ENCODE results near the gene IL4R.

Gene IL4R

DNA sequence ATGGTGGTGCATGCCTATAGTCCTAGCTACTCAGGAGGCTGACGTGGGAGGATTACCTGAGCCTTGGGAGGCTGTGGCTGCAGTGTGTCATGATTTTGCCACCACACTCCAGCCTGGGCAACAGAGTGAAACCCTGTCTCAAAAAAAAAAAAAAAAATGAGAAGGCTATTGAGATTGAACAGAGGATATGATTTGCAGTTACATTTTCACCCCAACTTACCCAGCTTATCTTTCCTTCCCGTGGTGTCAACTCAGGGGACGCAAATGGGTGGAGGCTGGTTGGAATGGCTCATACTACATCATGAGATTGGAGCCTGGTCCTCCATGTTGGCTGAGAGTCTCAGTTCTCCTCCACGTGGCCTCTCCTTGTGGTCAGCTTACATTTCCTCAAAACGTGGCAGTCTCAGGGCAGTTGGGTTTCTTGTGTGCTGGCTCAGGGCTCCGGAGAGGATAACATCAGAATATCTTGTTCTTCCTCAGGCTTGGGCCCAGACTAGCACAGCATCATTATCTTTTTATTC is 28.0 kb upstream of the IL4R start:
- Histone ChIP-seq H3K4me2 (ENCODE audit: insufficient read depth, low read length, poor library complexity, severe bottlenecking) (no peak overlapping the region), H2BK120ac (ENCODE audit: low read depth, low read length) (no peak overlapping the region), H2BK12ac (ENCODE audit: low read length) (no peak overlapping the region), H3K23ac (ENCODE audit: low read depth, low read length, poor library complexity) (no peak overlapping the region), H2AFZ (ENCODE audit: low read length) (no peak overlapping the region), H3K79me1 (ENCODE audit: low read depth, low read length) (no peaks in the 10 kb centered on the region), H4K91ac (ENCODE audit: low read depth, low read length, poor library complexity) (no peak overlapping the region), H3K9ac (ENCODE audit: low read depth, low read length, poor library complexity) (no peak overlapping the region), H3K4me1 (ENCODE audit: control insufficient read depth in 2 of 2, insufficient read depth in 1 of 2, low read depth in 1 of 2, low read length in 2 of 2) (peaks cover 0 to 4% of the 10 kb centered on the region in 2 donors), H3K9me3 (replicated peaks in 1 of 2; ENCODE audit: control insufficient read depth in 2 of 2, insufficient read depth in 1 of 2, low read depth in 1 of 2, low read length in 2 of 2) (no peaks in the 10 kb centered on the region), H3K27me3 (ENCODE audit: control insufficient read depth in 3 of 3, insufficient read depth in 3 of 3, low read depth in 1 of 3, low read length in 3 of 3) (no peaks in the 10 kb centered on the region), H3K4me3 (ENCODE audit: low read length in 2 of 2) (no peak overlapping the region), H3K4ac (ENCODE audit: low read length) (no peak overlapping the region), H3K14ac (ENCODE audit: low read length) (no peak overlapping the region), H2BK15ac (ENCODE audit: low read length) (no peak overlapping the region), H3K36me3 (replicated peaks in 1 of 2; ENCODE audit: control insufficient read depth in 2 of 2, insufficient read depth in 2 of 2, low read length in 2 of 2) (no peaks in the 10 kb centered on the region), H3K18ac (ENCODE audit: low read length) (no peak overlapping the region), H3K27ac (replicated peaks; ENCODE audit: low read length) (no peak overlapping the region), H2BK5ac (ENCODE audit: low read length) (no peak overlapping the region), H4K8ac (ENCODE audit: low read depth, low read length) (no peak overlapping the region), H2AK5ac (ENCODE audit: low read depth, low read length) (no peak overlapping the region)
- no CpG with 5 or more reads among the region's 6 CpGs for WGBS, 2 donors (ENCODE audit: extremely low coverage in 2 of 2, insufficient read length in 2 of 2, insufficient replicate concordance in 1 of 2)
- no peak for DNase-seq (ENCODE audit: low spot score)

DNA sequence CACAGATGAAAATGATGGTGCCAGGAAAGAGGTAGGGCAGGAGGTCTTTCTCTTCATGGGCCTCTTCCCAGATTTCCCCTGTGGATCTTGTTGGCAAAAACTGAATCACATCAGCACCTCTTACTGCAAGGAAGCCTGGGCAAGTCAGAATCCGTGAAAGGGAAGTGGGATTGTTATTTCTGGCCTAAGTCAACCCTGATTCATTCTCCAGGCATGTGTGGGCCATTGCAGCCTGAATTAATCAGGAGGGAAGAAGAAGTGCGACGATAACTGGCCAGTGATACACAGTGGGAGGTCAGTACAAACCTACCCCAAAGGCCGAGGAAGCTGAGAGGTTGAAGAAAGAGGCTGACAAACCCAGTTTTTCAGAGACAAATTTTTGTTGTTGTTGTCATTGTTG is 27.3 kb upstream of the IL4R start:
- H2AK5ac ChIP-seq (ENCODE audit: low read depth, low read length): no peak overlapping the region
- H4K8ac ChIP-seq (ENCODE audit: low read depth, low read length): no peak overlapping the region
- H3K23ac ChIP-seq (ENCODE audit: low read depth, low read length, poor library complexity): no peak overlapping the region
- no peak overlapping the region for H3K18ac ChIP-seq (ENCODE audit: low read length)
- no peaks in the 10 kb centered on the region for H3K9me3 ChIP-seq (replicated peaks in 1 of 2; ENCODE audit: control insufficient read depth in 2 of 2, insufficient read depth in 1 of 2, low read depth in 1 of 2, low read length in 2 of 2)
- no peak overlapping the region for H2BK12ac ChIP-seq (ENCODE audit: low read length)
- peaks cover 0 to 1% (median 0%) of the 10 kb centered on the region in 3 experiments for H3K27me3 ChIP-seq (ENCODE audit: control insufficient read depth in 3 of 3, insufficient read depth in 3 of 3, low read depth in 1 of 3, low read length in 3 of 3)
- H3K4me2 ChIP-seq (ENCODE audit: insufficient read depth, low read length, poor library complexity, severe bottlenecking): no peak overlapping the region
- no peak overlapping the region for H3K4me3 ChIP-seq (ENCODE audit: low read length in 2 of 2)
- no peak for DNase-seq (ENCODE audit: low spot score)
- peaks cover 0 to 4% of the 10 kb centered on the region in 2 donors for H3K4me1 ChIP-seq (ENCODE audit: control insufficient read depth in 2 of 2, insufficient read depth in 1 of 2, low read depth in 1 of 2, low read length in 2 of 2)
- no peaks in the 10 kb centered on the region for H3K36me3 ChIP-seq (replicated peaks in 1 of 2; ENCODE audit: control insufficient read depth in 2 of 2, insufficient read depth in 2 of 2, low read length in 2 of 2)
- no peak overlapping the region for H3K9ac ChIP-seq (ENCODE audit: low read depth, low read length, poor library complexity)
- H2BK15ac ChIP-seq (ENCODE audit: low read length): no peak overlapping the region
- no peak overlapping the region for H3K4ac ChIP-seq (ENCODE audit: low read length)
- no peaks in the 10 kb centered on the region for H3K79me1 ChIP-seq (ENCODE audit: low read depth, low read length)
- no peak overlapping the region for H2BK5ac ChIP-seq (ENCODE audit: low read length)
- no peak overlapping the region for H3K14ac ChIP-seq (ENCODE audit: low read length)
- peak overlapping the region; percentile 24 for H2AFZ ChIP-seq (ENCODE audit: low read length)
- H4K91ac ChIP-seq (ENCODE audit: low read depth, low read length, poor library complexity): no peak overlapping the region
- WGBS, 2 donors (ENCODE audit: extremely low coverage in 2 of 2, insufficient read length in 2 of 2, insufficient replicate concordance in 1 of 2): no CpG with 5 or more reads among the region's 4 CpGs
- no peak overlapping the region for H3K27ac ChIP-seq (replicated peaks; ENCODE audit: low read length)
- no peak overlapping the region for H2BK120ac ChIP-seq (ENCODE audit: low read depth, low read length)

DNA sequence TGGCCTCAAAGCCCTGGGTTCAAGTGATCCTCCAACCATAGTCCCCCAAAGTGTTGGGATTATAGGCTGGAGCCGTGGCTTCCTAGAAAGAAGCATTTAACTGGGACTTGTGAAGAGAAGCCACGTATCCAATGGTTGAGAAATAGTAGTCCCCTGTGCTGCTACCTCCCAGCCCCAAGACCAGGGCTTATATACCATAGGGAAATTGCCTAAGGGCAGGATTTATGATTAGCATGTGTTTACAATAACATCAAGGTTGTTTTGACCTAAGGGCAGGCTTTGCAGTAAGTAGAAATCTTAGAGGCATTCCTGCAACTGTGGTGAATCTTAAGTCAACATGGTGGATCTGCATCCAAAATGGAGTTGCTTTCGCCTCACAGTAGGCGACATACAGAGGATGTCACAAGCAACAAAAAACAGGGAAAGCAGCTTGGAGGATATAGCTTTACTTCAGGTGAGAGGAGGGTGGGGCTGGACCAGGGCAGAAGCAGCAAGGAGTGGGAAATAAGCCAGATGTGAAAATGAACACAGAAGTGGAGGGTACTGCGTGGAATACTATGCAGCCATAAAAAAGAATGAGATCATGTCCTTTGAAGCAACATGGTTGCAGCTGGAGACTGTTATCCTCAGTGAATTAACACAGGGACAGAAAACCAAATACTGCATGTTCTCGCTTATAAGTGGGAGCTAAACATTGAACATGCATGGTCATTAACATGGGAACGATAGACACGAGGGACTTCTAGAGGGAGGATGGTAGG is 26.5 kb upstream of the IL4R start:
- Histone ChIP-seq H3K79me1 (ENCODE audit: low read depth, low read length) (no peaks in the 10 kb centered on the region), H2BK5ac (ENCODE audit: low read length) (no peak overlapping the region), H3K18ac (ENCODE audit: low read length) (no peak overlapping the region), H3K4me3 (ENCODE audit: low read length in 2 of 2) (no peak overlapping the region), H3K9me3 (replicated peaks in 1 of 2; ENCODE audit: control insufficient read depth in 2 of 2, insufficient read depth in 1 of 2, low read depth in 1 of 2, low read length in 2 of 2) (no peaks in the 10 kb centered on the region), H3K4ac (ENCODE audit: low read length) (no peak overlapping the region), H3K14ac (ENCODE audit: low read length) (no peak overlapping the region), H3K36me3 (replicated peaks in 1 of 2; ENCODE audit: control insufficient read depth in 2 of 2, insufficient read depth in 2 of 2, low read length in 2 of 2) (no peaks in the 10 kb centered on the region), H2BK15ac (ENCODE audit: low read length) (no peak overlapping the region), H3K27ac (replicated peaks; ENCODE audit: low read length) (no peak overlapping the region), H2AK5ac (ENCODE audit: low read depth, low read length) (no peak overlapping the region), H3K4me2 (ENCODE audit: insufficient read depth, low read length, poor library complexity, severe bottlenecking) (no peak overlapping the region), H3K23ac (ENCODE audit: low read depth, low read length, poor library complexity) (no peak overlapping the region), H4K8ac (ENCODE audit: low read depth, low read length) (no peak overlapping the region), H2AFZ (ENCODE audit: low read length) (no peak overlapping the region), H3K9ac (ENCODE audit: low read depth, low read length, poor library complexity) (no peak overlapping the region), H2BK120ac (ENCODE audit: low read depth, low read length) (no peak overlapping the region), H3K27me3 (ENCODE audit: control insufficient read depth in 3 of 3, insufficient read depth in 3 of 3, low read depth in 1 of 3, low read length in 3 of 3) (peaks cover 0 to 5% (median 0%) of the 10 kb centered on the region in 3 experiments), H4K91ac (ENCODE audit: low read depth, low read length, poor library complexity) (no peak overlapping the region), H3K4me1 (ENCODE audit: control insufficient read depth in 2 of 2, insufficient read depth in 1 of 2, low read depth in 1 of 2, low read length in 2 of 2) (peaks cover 0 to 4% of the 10 kb centered on the region in 2 donors), H2BK12ac (ENCODE audit: low read length) (no peak overlapping the region)
- DNase-seq (ENCODE audit: low spot score): no peak
- WGBS, 2 donors (ENCODE audit: extremely low coverage in 2 of 2, insufficient read length in 2 of 2, insufficient replicate concordance in 1 of 2): no CpG with 5 or more reads among the region's 8 CpGs

DNA sequence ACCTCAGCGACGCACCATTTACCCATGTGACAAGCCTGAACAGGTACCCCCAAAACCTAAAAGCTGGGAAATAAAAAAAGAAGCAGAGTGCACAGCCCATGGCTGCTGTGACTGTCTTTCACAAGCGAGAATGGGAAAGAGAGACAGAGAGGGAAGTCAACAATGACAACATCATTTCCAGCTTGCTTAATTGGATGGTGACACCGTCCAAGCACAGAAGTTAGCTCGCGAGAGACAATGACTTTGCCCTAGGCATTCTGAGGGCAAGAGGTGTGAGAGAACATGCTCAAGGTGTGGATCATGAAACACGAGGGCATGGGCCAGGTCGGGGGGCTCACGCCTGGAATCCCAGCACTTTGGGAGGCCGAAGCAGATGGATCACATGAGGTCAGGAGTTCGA is 25.9 kb upstream of the IL4R start:
- no peak overlapping the region for H3K4ac ChIP-seq (ENCODE audit: low read length)
- H2AK5ac ChIP-seq (ENCODE audit: low read depth, low read length): no peak overlapping the region
- H3K14ac ChIP-seq (ENCODE audit: low read length): no peak overlapping the region
- H3K27me3 ChIP-seq (ENCODE audit: control insufficient read depth in 3 of 3, insufficient read depth in 3 of 3, low read depth in 1 of 3, low read length in 3 of 3): peaks cover 0 to 5% (median 0%) of the 10 kb centered on the region in 3 experiments
- no peak for DNase-seq (ENCODE audit: low spot score)
- H3K79me1 ChIP-seq (ENCODE audit: low read depth, low read length): no peaks in the 10 kb centered on the region
- no CpG with 5 or more reads among the region's 11 CpGs for WGBS, 2 donors (ENCODE audit: extremely low coverage in 2 of 2, insufficient read length in 2 of 2, insufficient replicate concordance in 1 of 2)
- H3K18ac ChIP-seq (ENCODE audit: low read length): no peak overlapping the region
- no peak overlapping the region for H2BK5ac ChIP-seq (ENCODE audit: low read length)
- no peak overlapping the region for H3K9ac ChIP-seq (ENCODE audit: low read depth, low read length, poor library complexity)
- no peak overlapping the region for H3K23ac ChIP-seq (ENCODE audit: low read depth, low read length, poor library complexity)
- no peak overlapping the region for H3K27ac ChIP-seq (replicated peaks; ENCODE audit: low read length)
- no peak overlapping the region for H4K8ac ChIP-seq (ENCODE audit: low read depth, low read length)
- no peak overlapping the region for H4K91ac ChIP-seq (ENCODE audit: low read depth, low read length, poor library complexity)
- peaks cover 0 to 4% of the 10 kb centered on the region in 2 donors for H3K4me1 ChIP-seq (ENCODE audit: control insufficient read depth in 2 of 2, insufficient read depth in 1 of 2, low read depth in 1 of 2, low read length in 2 of 2)
- no peaks in the 10 kb centered on the region for H3K36me3 ChIP-seq (replicated peaks in 1 of 2; ENCODE audit: control insufficient read depth in 2 of 2, insufficient read depth in 2 of 2, low read length in 2 of 2)
- no peak overlapping the region for H2BK15ac ChIP-seq (ENCODE audit: low read length)
- H2AFZ ChIP-seq (ENCODE audit: low read length): no peak overlapping the region
- no peak overlapping the region for H2BK12ac ChIP-seq (ENCODE audit: low read length)
- H3K9me3 ChIP-seq (replicated peaks in 1 of 2; ENCODE audit: control insufficient read depth in 2 of 2, insufficient read depth in 1 of 2, low read depth in 1 of 2, low read length in 2 of 2): no peaks in the 10 kb centered on the region
- H2BK120ac ChIP-seq (ENCODE audit: low read depth, low read length): no peak overlapping the region
- no peak overlapping the region for H3K4me2 ChIP-seq (ENCODE audit: insufficient read depth, low read length, poor library complexity, severe bottlenecking)
- H3K4me3 ChIP-seq (ENCODE audit: low read length in 2 of 2): no peak overlapping the region
